ENCODE data around the gene ARL2BP. TPM values are rescaled to one million over a fixed set of nuclear protein-coding genes. Genes with fewer than 3 reads are reported as not detected.

ARL2BP gene
- total and polyA plus RNA-seq, 2 of the 13 experiments (the other 11 are each of a cell fraction or from before 2014, with no cell fraction given): 64.3 to 67.6 TPM

GRCh38 chr16:57284209-57284951, 39.3 kb downstream of the ARL2BP start, which contains the start of gene PLLP (continued):
- TF ChIP-seq ELF4 (CRISPR knock-in tag; IDR thresholded peaks at IDR 0.05; ENCODE audit: borderline replicate concordance) (peak; percentile 65; the same call in 1 of the 2 replicates), FOXC1 (CRISPR knock-in tag; IDR thresholded peaks at IDR 0.05; ENCODE audit: borderline replicate concordance) (peak; percentile 98), STAG1 (CRISPR knock-in tag; IDR thresholded peaks at IDR 0.05) (no peak; the same call in 1 of the 2 replicates), GATAD2A (CRISPR knock-in tag; IDR thresholded peaks at IDR 0.05) (peak; percentile 18; the same call in 1 of the 2 replicates), CERS6 (CRISPR knock-in tag; IDR thresholded peaks at IDR 0.05) (peak; percentile 93), KMT2B (CRISPR knock-in tag; IDR thresholded peaks at IDR 0.05) (peak; percentile 70), KLF11 (CRISPR knock-in tag; IDR thresholded peaks at IDR 0.05) (no peak), ZSCAN22 (CRISPR knock-in tag; IDR thresholded peaks at IDR 0.05) (peak; percentile 84), SMAD9 (CRISPR knock-in tag; IDR thresholded peaks at IDR 0.05) (peak; percentile 92), GMEB2 (CRISPR knock-in tag; IDR thresholded peaks at IDR 0.05; ENCODE audit: low read depth) (no peak), ZZZ3 (CRISPR knock-in tag; IDR thresholded peaks at IDR 0.05; ENCODE audit: borderline replicate concordance) (peak; percentile 49; the same call in 1 of the 2 replicates), ZNF205 (CRISPR knock-in tag; IDR thresholded peaks at IDR 0.05) (peak; percentile 77), ZNF230 (CRISPR knock-in tag; IDR thresholded peaks at IDR 0.05) (peak; percentile 99), SP140L (CRISPR knock-in tag; IDR thresholded peaks at IDR 0.05; ENCODE audit: borderline replicate concordance) (no peak; the same call in 1 of the 2 replicates), RBFOX2 (IDR thresholded peaks at IDR 0.05; ENCODE audit: low read depth, low read length) (peak; percentile 92), NFKBIZ (CRISPR knock-in tag; IDR thresholded peaks at IDR 0.05) (no peak; the same call in 1 of the 2 replicates), ZBTB1 (CRISPR knock-in tag; IDR thresholded peaks at IDR 0.05; ENCODE audit: borderline replicate concordance) (no peak; the same call in 1 of the 2 replicates), HHEX (CRISPR knock-in tag; IDR thresholded peaks at IDR 0.05) (no peak)
- TF ChIP-seq, protein P1, sequence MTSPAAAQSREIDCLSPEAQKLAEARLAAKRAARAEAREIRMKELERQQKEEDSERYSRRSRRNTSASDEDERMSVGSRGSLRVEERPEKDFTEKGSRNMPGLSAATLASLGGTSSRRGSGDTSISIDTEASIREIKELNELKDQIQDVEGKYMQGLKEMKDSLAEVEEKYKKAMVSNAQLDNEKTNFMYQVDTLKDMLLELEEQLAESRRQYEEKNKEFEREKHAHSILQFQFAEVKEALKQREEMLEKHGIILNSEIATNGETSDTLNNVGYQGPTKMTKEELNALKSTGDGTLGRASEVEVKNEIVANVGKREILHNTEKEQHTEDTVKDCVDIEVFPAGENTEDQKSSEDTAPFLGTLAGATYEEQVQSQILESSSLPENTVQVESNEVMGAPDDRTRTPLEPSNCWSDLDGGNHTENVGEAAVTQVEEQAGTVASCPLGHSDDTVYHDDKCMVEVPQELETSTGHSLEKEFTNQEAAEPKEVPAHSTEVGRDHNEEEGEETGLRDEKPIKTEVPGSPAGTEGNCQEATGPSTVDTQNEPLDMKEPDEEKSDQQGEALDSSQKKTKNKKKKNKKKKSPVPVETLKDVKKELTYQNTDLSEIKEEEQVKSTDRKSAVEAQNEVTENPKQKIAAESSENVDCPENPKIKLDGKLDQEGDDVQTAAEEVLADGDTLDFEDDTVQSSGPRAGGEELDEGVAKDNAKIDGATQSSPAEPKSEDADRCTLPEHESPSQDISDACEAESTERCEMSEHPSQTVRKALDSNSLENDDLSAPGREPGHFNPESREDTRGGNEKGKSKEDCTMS (CRISPR knock-in tag; conservative IDR thresholded peaks at IDR 0.05): no peak
- TF ChIP-seq, protein P2, sequence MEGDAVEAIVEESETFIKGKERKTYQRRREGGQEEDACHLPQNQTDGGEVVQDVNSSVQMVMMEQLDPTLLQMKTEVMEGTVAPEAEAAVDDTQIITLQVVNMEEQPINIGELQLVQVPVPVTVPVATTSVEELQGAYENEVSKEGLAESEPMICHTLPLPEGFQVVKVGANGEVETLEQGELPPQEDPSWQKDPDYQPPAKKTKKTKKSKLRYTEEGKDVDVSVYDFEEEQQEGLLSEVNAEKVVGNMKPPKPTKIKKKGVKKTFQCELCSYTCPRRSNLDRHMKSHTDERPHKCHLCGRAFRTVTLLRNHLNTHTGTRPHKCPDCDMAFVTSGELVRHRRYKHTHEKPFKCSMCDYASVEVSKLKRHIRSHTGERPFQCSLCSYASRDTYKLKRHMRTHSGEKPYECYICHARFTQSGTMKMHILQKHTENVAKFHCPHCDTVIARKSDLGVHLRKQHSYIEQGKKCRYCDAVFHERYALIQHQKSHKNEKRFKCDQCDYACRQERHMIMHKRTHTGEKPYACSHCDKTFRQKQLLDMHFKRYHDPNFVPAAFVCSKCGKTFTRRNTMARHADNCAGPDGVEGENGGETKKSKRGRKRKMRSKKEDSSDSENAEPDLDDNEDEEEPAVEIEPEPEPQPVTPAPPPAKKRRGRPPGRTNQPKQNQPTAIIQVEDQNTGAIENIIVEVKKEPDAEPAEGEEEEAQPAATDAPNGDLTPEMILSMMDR (CRISPR knock-in tag; IDR thresholded peaks at IDR 0.05): no peak; the same call in 1 of the 2 replicates
- TF ChIP-seq, protein P3, sequence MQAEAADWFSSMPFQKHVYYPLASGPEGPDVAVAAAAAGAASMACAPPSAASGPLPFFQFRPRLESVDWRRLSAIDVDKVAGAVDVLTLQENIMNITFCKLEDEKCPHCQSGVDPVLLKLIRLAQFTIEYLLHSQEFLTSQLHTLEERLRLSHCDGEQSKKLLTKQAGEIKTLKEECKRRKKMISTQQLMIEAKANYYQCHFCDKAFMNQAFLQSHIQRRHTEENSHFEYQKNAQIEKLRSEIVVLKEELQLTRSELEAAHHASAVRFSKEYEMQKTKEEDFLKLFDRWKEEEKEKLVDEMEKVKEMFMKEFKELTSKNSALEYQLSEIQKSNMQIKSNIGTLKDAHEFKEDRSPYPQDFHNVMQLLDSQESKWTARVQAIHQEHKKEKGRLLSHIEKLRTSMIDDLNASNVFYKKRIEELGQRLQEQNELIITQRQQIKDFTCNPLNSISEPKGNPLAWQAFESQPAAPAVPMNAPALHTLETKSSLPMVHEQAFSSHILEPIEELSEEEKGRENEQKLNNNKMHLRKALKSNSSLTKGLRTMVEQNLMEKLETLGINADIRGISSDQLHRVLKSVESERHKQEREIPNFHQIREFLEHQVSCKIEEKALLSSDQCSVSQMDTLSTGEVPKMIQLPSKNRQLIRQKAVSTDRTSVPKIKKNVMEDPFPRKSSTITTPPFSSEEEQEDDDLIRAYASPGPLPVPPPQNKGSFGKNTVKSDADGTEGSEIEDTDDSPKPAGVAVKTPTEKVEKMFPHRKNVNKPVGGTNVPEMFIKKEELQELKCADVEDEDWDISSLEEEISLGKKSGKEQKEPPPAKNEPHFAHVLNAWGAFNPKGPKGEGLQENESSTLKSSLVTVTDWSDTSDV (CRISPR knock-in tag; IDR thresholded peaks at IDR 0.05): peak; percentile 97
